Smooth muscle cell (in vitro differentiated cells): ENCODE measurements around the gene MRPL3. TPM values are rescaled to one million over a fixed set of nuclear protein-coding genes. Genes with fewer than 3 reads are reported as not detected.

Experiments
- polyA plus RNA-seq: library from polyadenylated mRNA; unstranded; fragments of >200 nt; fragmentation: Nextera tagmentation; extraction: Ambion mirVana; gene quantifications from 2 replicates; pipeline ENCODE4 v1.2.1, GENCODE V29; 2016
- small RNA-seq: library from RNA; depleted of rRNA; stranded (forward); fragments of <200 nt; gene quantifications from one replicate; pipeline ENCODE3, GENCODE V24; 2014
- total RNA-seq: library from RNA; depleted of rRNA; stranded (reverse); fragments of >200 nt; gene quantifications from 2 replicates; pipeline ENCODE4 v1.2.3, GENCODE V29; 2014

MRPL3 gene
- total and polyA plus RNA-seq, 2 experiments from 2014 or later: 80.5 to 139 TPM

Small RNA genes within 50 kb of the gene (small RNA-seq; reads per million reads assigned to genes)
- gene AC107027.2: not detected
- 17.8 reads per million, percentile 87 among the genes with 10 or more reads in this experiment for gene SNORA58

Other genes with a start within 250 kb of the MRPL3 start
- 5.6 and 7.8 TPM in 2 replicates for gene NUDT16, start 121.2 kb downstream of the MRPL3 start, total RNA-seq
- 8.4 and 9.0 TPM in 2 replicates for gene NUDT16, start 121.2 kb downstream of the MRPL3 start, polyA plus RNA-seq